Gastrocnemius medialis (tissue), 4 donors: ENCODE data around the gene COL1A1.

ENCODE experiments used
- POLR2A ChIP-seq, 2 donors: fragments of 450-650 bp; IDR thresholded peaks; one replicate each; pipeline ENCODE4 v1.6.1; 2017; ENCODE audit warnings: antibody characterized with exemption in 2 of 2, mild to moderate bottlenecking in 2 of 2, moderate library complexity in 2 of 2
- TF ChIP-seq, protein P1 (sequence below), 5 experiments: fragments of 450-650 bp in 3 of 5; fragments of 200-600 bp in 2 of 5; sonication (generic) in 2 of 5; IDR thresholded peaks in 4 of 5; conservative IDR thresholded peaks in 1 of 5; 1 replicate in 4 of 5; 2 replicates in 1 of 5; pipeline ENCODE4 v1.5.1; 2016 to 2019; ENCODE audit warnings: antibody characterized with exemption in 5 of 5, mild to moderate bottlenecking in 3 of 5, moderate library complexity in 3 of 5

- TF ChIP-seq, protein P1, sequence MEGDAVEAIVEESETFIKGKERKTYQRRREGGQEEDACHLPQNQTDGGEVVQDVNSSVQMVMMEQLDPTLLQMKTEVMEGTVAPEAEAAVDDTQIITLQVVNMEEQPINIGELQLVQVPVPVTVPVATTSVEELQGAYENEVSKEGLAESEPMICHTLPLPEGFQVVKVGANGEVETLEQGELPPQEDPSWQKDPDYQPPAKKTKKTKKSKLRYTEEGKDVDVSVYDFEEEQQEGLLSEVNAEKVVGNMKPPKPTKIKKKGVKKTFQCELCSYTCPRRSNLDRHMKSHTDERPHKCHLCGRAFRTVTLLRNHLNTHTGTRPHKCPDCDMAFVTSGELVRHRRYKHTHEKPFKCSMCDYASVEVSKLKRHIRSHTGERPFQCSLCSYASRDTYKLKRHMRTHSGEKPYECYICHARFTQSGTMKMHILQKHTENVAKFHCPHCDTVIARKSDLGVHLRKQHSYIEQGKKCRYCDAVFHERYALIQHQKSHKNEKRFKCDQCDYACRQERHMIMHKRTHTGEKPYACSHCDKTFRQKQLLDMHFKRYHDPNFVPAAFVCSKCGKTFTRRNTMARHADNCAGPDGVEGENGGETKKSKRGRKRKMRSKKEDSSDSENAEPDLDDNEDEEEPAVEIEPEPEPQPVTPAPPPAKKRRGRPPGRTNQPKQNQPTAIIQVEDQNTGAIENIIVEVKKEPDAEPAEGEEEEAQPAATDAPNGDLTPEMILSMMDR (IDR thresholded peaks at IDR 0.05 in 4 of 5, conservative IDR thresholded peaks at IDR 0.05 in 1 of 5): no peak
- TF ChIP-seq POLR2A (IDR thresholded peaks at IDR 0.05): no peak
These were observed 2.1 kb downstream of the COL1A1 start for GRCh38 chr17:50199211-50199802.
